HUDEP-2 (cell line): ENCODE measurements around the gene HYOU1.
"Not testable (repeated sequence)": the region's sequence is repeated elsewhere in the genome, so short reads cannot be mapped to it uniquely, and the experiment has no call there.

Experiments
- DNase-seq, 76 experiments: peaks; one replicate each; lab custom pipeline; 2025; ENCODE audit not compliant: unreplicated experiment in 76 of 76; lab: John Stamatoyannopoulos, UW

HYOU1 gene

DNA sequence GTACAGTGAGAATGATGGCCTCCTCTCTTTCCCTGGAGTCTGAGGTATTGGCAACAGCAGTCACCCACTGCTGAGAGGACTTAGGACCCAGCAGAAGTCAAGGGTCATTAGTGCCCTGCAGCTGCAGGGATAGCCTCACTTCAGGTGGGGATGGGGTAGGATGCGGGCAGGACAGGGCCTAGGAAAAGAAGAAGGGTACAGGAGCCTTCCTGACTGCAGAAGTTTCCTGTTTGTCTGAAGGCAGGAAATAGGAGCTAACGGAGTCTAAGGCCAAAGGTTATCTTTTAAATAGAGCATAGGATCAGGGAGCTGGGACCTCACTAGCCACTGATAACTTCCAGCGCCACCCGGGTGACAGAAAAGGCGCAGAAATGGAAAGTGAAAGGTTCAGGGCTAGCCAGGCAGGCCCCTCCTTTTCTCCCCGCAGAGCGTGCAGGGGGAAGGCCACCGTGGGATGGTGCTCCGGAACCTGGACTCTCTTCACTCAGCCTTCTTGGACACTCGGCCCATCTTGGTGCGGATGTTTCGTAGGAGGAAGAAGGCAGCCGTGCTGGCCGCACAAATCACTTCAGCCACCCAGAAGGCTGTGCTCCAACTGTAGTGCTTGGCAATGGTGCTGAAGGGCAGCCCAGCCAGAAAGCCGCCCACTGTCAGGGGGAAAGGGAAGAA, 32.4 kb downstream of the HYOU1 start:
- DNase-seq = no peak

- peak in 2 of 76 experiments; percentile 17 to 20 for DNase-seq
These were observed 33.3 kb downstream of the HYOU1 start for GRCh38 chr11:119023741-119024140.

GRCh38 chr11:119021631-119022030, 35.4 kb downstream of the HYOU1 start:
- DNase-seq = no peak

GRCh38 chr11:119019996-119020395, 37.0 kb downstream of the HYOU1 start:
- DNase-seq = no peak

DNA sequence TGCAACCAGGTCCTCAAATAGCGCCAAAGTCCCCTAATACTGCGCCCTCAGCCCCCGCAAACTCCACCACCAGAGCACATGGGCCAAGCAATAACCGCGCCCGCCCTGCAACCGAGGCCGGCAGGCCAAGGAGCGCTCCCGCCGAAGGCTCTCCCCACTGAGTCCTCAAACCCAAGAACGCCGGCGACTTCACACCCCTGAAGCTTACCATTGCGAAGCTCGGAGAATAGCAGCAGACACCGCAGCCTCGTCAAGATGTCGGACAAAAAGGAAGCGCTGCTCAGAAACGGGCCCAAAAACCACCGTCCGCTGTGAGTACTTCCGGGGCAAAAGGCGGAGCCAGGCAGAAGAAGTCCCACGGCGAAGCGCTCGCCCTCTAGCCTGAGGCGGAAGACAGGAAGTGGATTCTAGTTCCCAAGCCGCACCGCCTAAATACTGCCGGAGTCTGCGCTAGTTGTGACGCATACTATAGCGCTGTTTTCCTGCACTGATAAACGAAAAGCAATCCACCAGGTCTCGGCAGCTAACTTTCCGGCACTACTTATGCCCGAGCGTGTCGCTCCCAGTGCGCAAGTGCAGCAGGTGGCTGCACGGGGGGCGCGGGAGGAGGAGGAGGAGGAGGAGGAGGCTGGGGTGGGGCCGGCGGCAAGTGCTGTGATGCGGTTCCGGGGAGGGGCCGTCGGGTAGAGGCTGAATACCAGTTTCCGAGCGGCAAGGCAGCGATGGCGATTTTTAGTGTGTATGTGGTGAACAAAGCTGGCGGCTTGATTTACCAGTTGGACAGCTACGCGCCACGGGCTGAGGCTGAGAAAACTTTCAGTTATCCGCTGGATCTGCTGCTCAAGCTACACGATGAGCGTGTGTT, 38.7 kb downstream of the HYOU1 start, which contains the start of the genes RPS25 and TRAPPC4:
RPS25 (minus strand) TSS at position 270 of the 865 bp plus-strand sequence; CDS start at position 211, 59 bp downstream.
TRAPPC4 (plus strand) TSS at position 693 of the 865 bp plus-strand sequence; CDS start at position 723, 30 bp downstream.
- peak in 75 of 76 experiments; percentile 54 to 96 (median 89) for DNase-seq

- not testable (repeated sequence) for DNase-seq
These were observed 39.6 kb downstream of the HYOU1 start for GRCh38 chr11:119017377-119017776.

- DNase-seq = no peak
These were observed 40.6 kb downstream of the HYOU1 start for GRCh38 chr11:119016216-119017009.

- DNase-seq = peak in 1 of 76 experiments; percentile 7
These were observed 41.9 kb downstream of the HYOU1 start for GRCh38 chr11:119015054-119015611.

DNA sequence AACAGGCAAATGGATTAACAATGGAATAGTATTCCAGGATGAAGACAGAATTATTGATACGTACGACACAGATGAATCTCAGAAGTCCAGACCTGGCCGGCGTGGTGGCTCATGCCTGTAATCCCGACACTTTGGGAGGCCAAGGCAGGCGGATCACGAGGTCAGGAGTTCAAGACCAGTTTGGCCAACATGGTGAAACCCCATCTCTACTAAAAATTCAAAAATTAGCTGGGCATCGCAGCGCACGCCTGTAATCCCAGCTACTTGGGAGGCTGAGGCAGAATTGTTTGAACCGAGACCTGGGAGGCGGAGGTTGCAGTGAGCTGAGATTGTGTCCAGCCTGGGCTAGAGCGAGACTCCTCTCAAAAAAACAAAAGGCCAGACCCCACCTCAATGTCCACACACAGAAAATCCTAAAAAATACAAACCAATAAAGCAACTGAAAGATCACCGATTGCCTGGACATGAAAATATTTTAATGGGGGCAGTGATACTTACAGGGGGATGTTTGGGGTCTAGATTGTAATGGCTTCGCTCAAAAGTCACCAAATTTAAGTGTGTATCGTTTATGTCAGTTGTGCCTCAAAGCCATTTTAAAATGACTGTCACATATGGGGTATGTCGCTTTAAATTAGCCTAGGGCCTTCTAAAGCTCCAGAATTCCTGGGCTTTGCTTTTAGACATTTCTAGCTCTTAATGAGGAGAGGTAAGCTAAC, 42.6 kb downstream of the HYOU1 start:
- no peak for DNase-seq

DNA sequence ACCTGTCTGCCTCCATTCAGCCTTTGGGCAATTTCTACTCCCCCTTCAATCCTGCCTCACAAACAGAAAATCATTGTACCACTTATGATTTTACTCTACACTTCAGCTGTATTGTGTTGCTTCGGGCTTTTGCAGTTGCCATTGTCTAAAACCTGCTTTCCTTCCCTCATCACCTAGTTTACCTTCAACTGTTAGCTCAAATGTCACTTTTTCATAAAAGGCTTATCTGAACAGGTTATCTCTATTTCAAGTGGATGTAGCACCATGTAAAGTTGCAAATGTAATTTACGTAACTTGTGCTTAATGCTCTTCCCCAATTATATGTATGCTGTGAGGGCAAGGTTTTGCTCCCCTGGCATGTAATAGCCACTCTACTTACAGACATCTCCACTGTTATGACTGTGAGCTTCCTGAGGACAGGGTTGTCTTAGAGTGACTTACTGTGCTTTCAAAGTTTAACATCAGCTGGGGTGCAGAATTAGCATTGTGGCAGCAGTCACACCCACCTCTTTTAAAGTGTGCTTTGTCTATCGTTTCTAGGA, 44.3 kb downstream of the HYOU1 start:
- DNase-seq = no peak

- no peak for DNase-seq
These were observed 45.4 kb downstream of the HYOU1 start for GRCh38 chr11:119011476-119012053.

- DNase-seq = peak in 3 of 76 experiments; percentile 12 to 15 (median 14)
These were observed 50.3 kb downstream of the HYOU1 start for GRCh38 chr11:119006656-119007055.

DNA sequence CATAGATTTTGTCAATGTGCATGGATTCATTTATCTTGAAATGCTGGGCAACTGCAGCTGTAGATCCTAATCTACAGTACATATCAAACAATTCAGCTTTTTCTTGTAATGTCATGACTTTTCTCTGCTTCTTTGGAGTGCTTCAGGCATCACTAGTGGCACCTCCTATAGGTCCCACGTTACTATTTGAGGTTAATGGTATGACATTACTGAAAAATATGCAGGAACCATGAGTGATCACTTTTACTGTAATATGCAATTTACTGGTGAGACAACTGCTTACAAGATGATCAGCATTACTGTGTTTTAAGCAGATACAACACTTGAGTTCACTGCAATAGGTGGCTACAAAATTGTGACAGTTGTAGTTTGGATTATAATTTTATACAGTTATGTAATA, 56.1 kb downstream of the HYOU1 start:
- peak in 2 of 76 experiments; percentile 6 to 18 for DNase-seq

DNA sequence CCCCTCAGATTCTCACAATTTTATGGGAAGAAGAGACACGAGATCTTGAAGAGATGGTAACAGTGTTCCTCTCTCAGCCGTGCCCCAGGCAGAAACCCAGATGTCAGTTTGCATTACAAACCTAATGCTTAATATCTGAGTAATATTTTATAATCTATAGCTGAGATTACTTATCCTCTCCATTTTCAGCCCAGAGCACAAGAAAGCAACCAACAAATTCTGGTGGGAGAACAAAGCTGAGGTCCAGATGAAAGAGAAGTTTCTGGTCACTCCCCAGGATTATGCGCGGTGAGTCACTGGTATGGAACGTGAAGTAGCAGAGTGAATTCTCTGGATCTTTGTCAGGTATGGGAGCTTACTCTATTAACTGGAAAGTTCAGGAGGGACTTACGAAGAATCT, 58.2 kb downstream of the HYOU1 start:
- no peak for DNase-seq

DNA sequence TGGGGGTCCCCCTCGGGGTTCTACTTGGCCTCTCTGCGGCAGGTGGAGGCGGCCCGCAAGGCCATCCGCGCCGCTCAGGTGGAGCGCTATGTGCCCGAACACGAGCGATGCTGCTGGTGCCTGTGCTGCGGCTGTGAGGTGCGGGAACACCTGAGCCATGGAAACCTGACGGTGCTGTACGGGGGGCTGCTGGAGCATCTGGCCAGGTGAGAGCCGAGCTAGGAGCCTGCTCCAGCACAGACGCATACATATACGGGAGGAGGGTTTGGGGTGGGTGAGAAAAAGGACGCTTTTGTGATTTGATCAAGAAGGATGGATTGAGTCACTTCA, 58.7 kb downstream of the HYOU1 start:
- DNase-seq = no peak

DNA sequence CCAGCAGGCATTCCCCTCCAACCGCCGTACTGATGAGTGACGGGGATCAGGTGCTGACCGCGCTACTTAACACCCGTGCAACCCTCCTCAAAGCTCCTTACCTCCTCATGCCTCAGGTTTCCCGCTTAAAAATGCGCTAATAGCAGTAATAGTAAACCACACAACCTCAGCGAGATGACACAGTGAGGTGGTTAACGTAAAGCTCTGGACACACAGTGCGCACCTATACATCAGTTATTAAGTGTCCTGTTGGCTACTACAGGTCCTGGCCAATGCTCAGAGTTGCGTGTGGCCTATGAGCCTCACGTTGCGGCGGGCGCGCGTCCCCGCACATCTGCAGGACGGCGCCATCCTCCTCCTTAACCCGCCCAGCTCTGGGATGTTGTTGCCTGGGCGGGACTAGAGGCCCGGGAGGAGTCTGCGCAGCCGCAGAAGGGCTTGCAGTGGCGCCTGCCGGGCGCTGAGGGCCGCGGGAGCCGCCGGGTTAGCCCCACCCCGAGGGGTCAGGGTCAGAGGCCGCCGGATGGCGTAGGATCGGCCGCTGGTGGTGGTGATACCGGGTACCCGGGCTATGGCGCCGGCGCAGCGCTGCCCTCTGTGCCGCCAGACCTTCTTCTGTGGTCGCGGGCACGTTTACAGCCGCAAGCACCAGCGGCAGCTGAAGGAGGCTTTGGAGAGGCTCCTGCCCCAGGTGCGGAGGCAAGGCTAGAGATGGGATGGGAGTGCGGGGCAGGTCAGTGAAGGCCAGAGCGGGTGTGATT, 59.2 kb downstream of the HYOU1 start, which contains the start of gene CENATAC:
CENATAC (plus strand) TSS at position 512 of the 761 bp plus-strand sequence; CDS start at position 572, 60 bp downstream.
- DNase-seq = peak in 75 of 76 experiments; percentile 48 to 95 (median 89)

DNA sequence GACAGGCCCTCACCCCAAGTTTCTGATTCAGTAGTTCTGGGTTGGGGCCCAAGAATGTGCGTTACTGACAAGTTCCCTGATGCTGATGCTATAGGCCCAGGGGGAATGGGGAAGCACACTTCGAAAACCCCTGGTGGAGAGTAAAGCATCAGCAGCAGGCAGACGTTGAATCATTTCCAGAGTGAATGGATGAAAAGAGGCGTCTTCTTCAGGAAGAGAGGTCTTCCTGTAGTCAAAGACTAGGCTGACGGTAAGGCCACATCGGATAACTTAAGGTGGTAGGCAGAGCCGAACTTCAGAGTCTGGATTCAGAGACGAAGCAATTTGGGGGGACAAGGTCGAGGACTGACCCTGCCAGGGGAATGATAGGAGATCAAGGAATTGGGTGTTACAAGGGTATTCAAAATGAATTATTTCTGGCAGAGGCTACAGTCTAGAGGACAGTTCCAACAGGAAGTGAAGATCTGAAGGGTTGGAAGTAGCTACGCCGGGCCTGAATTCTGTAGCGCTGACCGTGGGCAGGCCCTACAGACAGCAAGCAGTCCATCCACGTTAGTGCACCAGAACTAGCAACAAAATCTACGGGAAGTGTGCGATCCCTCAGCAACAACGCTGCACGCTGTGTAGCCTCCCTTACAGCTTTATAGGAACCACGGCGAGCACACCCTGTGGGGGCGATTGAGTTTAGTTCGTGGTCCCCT, 59.9 kb downstream of the HYOU1 start:
- peak in 11 of 76 experiments; percentile 3 to 47 (median 16) for DNase-seq
